ENCODE measurements around the gene TSC2.
A peak's percentile ranks its signal among the peaks of the same experiment; 100 is the strongest.

Gene TSC2

DNA sequence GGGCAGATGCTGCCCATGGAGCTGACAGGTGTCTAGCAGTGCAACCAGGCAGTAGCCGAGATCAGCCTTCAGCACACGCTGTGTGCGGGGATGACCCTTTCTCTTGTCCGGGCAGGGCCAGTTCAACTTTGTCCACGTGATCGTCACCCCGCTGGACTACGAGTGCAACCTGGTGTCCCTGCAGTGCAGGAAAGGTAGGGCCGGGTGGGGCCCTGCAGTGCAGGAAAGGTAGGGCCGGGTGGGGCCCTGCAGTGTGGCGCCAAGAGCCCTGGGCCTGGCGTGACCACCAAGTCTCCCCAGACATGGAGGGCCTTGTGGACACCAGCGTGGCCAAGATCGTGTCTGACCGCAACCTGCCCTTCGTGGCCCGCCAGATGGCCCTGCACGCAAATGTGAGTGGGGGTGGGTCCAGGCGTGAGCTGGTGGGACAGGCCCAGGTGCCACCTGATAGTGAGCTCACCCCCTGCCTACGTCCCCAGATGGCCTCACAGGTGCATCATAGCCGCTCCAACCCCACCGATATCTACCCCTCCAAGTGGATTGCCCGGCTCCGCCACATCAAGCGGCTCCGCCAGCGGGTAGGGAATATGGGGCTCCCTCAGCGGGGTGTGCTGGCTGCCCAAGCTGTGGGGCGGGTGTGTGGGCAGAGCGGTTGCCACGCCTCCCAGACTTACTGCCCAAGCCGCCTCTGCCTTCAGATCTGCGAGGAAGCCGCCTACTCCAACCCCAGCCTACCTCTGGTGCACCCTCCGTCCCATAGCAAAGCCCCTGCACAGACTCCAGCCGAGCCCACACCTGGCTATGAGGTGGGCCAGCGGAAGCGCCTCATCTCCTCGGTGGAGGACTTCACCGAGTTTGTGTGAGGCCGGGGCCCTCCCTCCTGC is 40.2 kb downstream of the TSC2 start:
- H3K4me3 ChIP-seq (ENCODE audit: low read depth, low read length), result no peak overlapping the region
- in situ Hi-C loops (cut with HindIII; ENCODE audit: low sequenced_read_pairs), result no loop called here
- DNase-seq (ENCODE audit: low read depth), result no peak
- TF ChIP-seq, protein P1, sequence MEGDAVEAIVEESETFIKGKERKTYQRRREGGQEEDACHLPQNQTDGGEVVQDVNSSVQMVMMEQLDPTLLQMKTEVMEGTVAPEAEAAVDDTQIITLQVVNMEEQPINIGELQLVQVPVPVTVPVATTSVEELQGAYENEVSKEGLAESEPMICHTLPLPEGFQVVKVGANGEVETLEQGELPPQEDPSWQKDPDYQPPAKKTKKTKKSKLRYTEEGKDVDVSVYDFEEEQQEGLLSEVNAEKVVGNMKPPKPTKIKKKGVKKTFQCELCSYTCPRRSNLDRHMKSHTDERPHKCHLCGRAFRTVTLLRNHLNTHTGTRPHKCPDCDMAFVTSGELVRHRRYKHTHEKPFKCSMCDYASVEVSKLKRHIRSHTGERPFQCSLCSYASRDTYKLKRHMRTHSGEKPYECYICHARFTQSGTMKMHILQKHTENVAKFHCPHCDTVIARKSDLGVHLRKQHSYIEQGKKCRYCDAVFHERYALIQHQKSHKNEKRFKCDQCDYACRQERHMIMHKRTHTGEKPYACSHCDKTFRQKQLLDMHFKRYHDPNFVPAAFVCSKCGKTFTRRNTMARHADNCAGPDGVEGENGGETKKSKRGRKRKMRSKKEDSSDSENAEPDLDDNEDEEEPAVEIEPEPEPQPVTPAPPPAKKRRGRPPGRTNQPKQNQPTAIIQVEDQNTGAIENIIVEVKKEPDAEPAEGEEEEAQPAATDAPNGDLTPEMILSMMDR (IDR thresholded peaks at IDR 0.05; ENCODE audit: low read depth, low read length, missing control alignments), result no peak

DNA sequence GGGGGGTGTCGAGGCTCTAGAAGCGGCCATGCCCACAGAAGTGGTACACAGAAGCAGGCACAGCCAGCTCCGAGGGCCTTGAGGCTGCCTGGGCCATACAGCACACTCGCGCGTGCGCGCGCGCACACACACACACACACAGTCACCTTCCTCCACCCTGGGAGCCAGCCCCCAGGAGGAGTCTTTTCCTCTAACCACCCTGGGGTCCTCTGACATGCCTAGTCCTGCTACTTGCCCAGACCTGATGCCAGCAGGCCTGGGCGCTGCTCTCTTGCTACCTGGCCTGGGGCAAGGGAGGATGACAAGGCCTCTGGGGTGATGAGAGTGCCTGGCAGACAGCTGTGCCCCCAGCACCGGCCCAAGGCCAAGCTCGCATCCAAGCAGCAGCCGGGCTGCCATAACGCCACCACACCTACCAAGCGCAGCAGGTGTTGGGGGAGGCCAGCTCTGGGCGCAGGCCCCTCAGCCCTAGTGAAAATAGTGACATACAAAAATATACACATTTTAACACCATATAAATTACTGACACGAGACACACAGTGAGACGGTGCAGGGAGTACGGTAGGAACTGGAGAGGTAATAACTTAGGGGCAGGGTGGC is 41.1 kb downstream of the TSC2 start:
- H3K4me3 ChIP-seq (ENCODE audit: low read depth, low read length), result no peak overlapping the region
- no peak for DNase-seq (ENCODE audit: low read depth)
- in situ Hi-C loops (cut with HindIII; ENCODE audit: low sequenced_read_pairs), result no loop called here
- TF ChIP-seq, protein P1 (IDR thresholded peaks at IDR 0.05; ENCODE audit: low read depth, low read length, missing control alignments), result no peak

DNA sequence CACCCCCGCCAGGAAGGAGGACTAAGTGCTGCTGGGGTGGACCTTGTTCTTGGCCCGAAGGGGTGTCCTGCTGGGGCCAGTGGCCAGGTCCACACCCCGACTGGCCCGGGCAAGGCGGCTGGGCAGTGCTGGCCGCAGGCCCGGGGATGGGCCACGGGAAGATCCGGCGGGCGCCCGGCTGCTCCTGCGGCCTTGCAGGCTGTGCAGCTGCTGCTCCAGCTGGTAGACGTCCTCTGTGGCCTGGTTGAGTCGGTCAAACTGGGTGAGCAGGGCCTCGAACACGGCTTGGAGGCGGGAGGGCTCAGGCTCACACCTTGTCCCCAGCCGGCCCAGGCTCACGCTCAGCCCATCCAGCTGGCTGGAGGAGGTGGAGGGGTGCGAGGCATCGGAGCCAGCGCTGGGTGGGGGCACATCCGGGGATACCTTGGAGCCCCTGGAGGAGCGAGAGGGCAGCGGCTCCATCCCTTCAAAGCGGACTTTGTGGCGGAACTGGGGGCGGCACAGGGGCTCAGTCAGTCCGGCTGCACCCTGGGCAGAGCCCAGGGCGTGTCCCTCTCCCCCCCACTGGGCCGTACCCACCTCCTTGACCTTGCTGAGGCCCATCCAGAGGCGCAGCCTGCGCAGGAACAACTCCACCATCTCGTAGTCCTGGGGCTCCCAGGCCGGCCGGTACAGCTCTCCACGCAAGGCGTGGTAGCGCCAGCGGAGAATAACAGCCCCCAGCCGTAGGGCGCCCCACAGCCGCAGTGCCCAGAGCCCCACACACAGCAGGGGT is 42.1 kb downstream of the TSC2 start:
- TF ChIP-seq, protein P1 (IDR thresholded peaks at IDR 0.05; ENCODE audit: low read depth, low read length, missing control alignments), result no peak
- no peak for DNase-seq (ENCODE audit: low read depth)
- no peak overlapping the region for H3K4me3 ChIP-seq (ENCODE audit: low read depth, low read length)
- in situ Hi-C loops (cut with HindIII; ENCODE audit: low sequenced_read_pairs), result no loop called here

DNA sequence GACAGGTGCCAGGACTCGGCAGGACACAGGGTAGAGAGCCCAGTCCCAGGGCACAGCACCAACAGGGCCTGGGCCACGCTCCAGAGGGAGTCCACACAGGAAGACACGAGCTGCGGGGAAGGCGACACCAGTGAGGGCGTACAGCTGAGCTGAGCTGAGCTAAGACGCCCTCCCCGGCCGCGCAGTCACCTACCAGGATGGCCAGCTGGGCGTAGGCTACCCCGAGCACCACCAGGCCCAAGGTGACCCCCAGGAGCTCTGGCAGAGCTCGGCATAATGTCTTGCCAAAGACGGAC is 42.6 kb downstream of the TSC2 start:
- in situ Hi-C loops (cut with HindIII; ENCODE audit: low sequenced_read_pairs), result no loop called here
- TF ChIP-seq, protein P1 (IDR thresholded peaks at IDR 0.05; ENCODE audit: low read depth, low read length, missing control alignments), result no peak
- H3K4me3 ChIP-seq (ENCODE audit: low read depth, low read length), result no peak overlapping the region
- no peak for DNase-seq (ENCODE audit: low read depth)

DNA sequence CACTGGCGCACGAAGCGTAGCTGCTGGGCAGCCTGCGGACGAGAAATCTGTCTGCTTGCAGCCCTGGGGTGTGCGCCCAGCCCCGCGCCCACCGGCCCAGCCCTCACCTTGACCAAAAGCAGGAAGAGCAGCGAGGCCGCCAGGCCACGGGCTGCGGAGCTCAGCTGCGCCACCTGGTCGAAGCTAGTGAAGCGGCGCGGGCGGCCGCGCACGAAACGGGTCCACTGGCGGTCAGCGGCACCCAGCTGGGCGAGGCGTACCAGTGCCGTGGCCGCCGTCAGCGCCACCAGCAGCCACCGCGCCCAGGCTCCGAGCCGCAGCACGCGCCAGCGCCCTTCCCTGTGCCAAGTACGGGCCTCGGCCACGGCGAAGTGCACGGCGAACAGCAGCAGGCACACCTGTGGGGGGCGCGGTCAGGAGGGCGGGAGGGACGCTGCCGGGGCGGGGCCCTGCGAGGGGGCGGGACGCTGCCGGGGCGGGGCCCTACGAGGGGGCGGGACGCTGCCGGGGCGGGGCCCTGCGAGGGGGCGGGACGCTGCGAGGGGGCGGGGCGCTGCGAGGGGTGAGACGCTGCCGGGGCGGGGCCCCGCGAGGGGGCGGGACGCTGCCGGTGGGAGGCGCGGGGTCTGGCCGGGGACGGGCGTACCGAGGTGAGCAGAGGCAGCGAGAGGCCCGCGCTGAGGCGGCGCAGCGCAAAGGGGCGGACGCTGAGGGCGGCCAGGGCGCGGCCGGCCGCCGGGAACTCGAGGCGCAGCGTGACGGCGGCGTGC is 43.2 kb downstream of the TSC2 start:
- TF ChIP-seq, protein P1 (IDR thresholded peaks at IDR 0.05; ENCODE audit: low read depth, low read length, missing control alignments), result no peak
- in situ Hi-C loops (cut with HindIII; ENCODE audit: low sequenced_read_pairs), result no loop called here
- H3K4me3 ChIP-seq (ENCODE audit: low read depth, low read length), result no peak overlapping the region
- peak; percentile 13 for DNase-seq (ENCODE audit: low read depth)
